Caki2 (cell line): Measurements from ENCODE around the gene CANT1. TPM values are rescaled to one million over a fixed set of nuclear protein-coding genes. Genes with fewer than 3 reads are reported as not detected.
"Not testable (repeated sequence)": the region's sequence is repeated elsewhere in the genome, so short reads cannot be mapped to it uniquely, and the experiment has no call there.

ENCODE experiments used
- DNase-seq: peaks from one replicate; pipeline ENCODE4 v3.0.0-alpha.2; 2015; ENCODE audit warnings: low read depth
- in situ Hi-C: cut with HindIII; loops from 2 replicates; pipeline ENCODE4 v1.10.0; 2016; ENCODE audit warnings: low sequenced_read_pairs, low pct_unique_long_range_greater_than_20kb, mixed read lengths
- total RNA-seq: library from RNA; depleted of rRNA; stranded (reverse); fragments of >200 nt; shearing (Covaris generic); gene quantifications from 2 replicates; pipeline ENCODE4 v1.2.3, GENCODE V29; 2014; ENCODE audit warnings: low replicate concordance

CANT1 gene
- total RNA-seq, 1 experiment from 2014 or later = 77.3 TPM

DNA sequence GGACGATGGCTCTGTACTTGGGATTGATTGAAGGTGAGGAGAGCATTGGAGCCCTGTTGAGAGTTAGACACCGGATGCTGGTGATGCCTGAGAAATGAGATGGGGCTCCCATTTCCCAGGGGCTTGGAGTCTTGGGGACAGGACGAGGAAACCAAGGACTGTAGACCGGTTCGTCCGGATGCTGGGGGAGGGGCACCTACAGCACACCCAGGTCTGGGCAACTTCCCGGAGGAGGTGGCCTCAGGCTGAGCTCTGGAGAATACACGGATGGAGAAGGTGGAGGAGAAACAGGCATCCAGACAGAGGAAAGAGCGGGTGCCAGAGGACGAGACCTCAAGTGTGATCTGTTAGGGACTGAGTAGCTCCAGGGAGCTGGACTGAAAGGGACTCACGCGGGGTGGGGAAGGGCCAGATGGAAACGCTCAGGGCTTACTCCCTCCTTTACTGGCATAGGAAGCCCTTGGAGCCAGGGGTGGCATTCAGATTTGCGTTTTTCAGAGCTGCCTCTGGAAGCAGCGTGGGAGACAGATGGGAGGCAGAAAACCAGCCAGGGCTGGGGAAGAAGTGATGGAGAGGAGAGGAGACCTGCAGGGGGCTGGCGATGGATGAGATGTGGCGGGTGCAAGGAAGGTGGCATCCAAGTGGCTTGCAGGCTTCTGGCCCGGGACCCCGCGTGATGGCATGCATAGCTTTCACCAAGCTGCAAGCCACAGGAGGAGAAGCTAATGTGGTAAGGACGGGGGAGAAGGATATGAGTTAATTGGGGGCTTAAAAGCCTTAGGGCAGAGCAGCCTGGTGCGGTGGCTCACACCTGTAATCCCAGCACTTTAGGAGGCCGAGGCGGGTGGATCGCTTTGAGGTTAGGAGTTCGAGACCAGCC lies 22.7 kb upstream of the CANT1 start:
- no peak for DNase-seq
- in situ Hi-C loops = no loop called here

GRCh38 chr17:79030636-79031035 lies 21.1 kb upstream of the CANT1 start:
- in situ Hi-C loops, DNase-seq: not testable (repeated sequence)

- in situ Hi-C loops = no loop called here
- no peak for DNase-seq
These were observed 19.9 kb upstream of the CANT1 start for GRCh38 chr17:79029327-79030009.

DNA sequence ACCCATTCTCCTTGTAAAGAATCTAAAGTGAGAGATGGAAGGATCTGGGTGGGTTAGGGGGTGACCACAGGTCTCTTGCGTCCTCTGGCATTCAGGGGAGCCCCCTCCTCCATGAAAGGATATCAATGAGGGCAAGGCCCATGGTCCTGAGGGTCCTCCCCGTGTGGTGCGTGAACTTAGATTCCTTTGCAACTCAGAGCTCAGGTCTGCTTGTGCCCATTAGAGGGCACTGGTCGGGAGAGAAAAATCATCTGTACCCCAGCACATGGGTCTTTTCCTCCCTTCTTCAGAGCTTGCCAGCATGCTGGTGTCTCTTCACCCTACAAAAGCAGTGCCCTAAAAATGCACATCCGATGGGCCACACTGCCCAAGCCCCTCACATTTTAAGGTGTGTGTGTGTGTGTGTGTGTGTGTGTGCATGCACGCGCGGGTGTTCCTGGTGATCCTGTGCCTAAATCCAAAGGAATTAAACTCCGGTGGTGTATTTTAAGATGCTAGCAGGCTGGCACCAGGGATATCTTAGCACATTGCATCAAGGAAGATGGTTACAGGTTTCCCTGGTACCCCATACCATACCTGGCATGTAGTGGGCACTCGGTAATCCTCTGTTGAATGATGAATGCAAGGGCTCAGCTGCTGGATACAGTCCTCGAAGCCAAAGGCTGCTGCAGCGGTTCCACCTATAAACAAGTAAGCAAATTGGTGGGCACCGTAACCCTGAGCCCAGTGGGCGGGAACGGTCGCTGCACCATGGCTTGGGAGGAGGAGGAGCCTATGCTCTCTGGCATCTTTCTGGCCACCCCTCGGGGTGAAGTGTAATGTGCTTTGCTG lies 19.1 kb upstream of the CANT1 start:
- in situ Hi-C loops = no loop called here
- DNase-seq = peak; percentile 60

GRCh38 chr17:79027925-79028491 lies 18.4 kb upstream of the CANT1 start:
- peak; percentile 84 for DNase-seq
- in situ Hi-C loops = no loop called here

DNA sequence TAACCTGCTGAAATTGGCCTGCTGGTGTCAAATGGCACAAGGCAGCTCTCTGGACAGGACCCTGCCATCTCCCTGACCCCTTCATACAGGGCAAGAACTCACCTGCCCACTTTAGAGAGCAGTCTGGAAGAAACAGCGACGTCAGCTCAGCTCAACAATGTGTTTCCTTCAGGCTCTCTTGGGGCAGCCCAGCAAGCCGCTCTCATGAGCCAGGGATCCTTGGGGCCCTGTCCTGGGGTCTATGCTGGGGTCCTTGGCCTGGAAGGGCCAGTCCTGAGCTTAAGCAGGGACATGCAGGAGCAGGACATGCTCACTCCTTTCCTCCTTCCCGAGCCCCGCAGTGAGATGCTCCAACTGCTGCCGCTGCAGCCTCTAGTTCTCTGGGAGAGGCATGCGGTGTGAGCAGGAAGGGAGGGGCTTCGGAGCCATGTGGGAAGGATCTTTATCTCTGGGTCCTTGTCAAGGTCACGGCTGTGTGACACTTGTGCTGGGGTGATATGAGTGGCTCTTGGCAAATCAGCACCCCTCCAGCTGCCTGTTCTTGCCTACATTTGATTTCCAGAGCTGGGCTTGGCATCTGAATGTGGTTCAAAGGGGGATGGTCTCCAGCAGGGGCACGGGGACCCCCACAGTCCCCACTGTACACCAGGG lies 17.8 kb upstream of the CANT1 start:
- DNase-seq = peak; percentile 49
- in situ Hi-C loops = no loop called here

DNA sequence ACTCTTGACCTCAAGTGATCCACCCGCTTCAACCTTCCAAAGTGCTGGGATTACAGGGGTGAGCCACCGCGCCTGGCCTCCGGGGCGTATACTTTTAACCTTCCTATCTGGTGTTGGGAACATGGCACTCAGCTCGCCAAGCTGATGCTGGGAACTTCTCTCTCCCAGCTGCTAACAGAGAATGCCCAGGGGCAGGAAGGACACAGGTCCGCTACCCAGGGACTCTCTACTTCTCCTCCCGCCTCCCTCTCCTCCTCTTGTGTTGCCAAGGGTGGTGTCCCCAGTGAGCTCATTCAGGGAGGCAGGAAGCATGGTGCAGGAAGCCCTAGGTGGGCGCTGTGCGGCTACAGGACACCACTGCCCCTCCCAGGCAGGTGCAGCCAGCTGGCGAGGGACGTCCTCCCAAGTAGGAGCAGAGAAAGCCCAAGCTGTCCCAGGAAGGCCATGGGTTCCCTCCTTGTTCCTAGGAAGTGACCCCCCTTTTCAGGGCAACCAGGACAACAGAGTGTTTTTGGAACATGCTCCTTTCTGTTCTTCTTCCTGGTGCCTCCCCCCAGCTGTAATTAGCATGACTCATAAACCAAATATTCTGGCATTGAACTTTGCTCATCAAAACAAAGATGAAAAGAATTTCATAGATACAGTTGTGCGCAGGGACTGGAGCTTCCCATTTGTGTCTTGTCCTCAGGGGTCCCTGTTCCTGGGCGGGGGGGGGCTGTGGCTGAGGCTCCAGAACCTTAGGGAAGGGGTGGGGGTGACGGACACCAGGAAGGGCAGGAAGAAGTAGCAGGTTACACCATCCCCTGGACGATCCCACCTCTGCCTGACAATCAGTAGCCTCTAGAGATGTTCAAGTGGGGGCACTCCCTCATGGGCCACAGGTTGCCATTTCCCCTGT lies 17.1 kb upstream of the CANT1 start:
- DNase-seq = peak; percentile 90
- in situ Hi-C loops = no loop called here

DNA sequence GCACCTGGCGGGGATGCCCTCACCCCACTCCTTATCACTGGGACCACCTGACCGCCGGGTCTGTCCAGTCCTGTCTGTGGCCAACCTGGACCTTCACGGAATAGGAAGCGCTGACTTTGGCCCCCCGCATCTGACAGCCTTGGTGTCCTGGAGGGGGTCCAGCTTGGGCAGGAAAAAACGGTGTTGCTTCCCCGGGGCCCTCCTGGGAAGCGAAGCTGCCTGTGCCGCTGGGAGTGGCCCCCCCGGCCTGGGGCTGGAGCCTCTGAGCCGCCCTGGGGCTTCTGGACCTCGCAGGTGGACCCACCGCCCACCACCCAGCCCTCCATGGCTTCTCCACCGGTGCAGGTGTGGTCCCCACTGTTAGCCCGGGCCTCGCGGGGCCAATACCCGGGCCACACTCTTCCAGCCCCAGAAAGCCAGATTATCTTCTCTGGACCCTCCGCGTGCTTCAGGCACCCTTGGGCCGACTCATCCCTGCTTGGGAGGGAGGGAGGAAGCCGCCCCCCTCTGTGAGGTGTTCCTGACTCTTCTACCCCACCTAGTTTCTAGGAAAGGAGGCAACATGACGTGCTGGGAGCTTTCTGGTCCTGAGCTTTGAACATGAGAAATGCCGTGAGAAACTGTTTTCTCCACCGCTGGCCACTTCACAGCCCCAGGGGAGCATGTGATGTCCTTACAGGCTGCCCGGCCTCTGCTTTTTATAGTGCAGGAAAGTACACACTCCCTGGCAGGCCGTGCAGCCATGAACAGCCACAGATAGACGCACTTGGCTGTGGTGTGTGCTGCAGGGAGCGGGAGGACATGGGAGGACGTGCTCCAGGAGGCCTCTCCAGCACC lies 15.6 kb upstream of the CANT1 start:
- no peak for DNase-seq
- in situ Hi-C loops = no loop called here

DNA sequence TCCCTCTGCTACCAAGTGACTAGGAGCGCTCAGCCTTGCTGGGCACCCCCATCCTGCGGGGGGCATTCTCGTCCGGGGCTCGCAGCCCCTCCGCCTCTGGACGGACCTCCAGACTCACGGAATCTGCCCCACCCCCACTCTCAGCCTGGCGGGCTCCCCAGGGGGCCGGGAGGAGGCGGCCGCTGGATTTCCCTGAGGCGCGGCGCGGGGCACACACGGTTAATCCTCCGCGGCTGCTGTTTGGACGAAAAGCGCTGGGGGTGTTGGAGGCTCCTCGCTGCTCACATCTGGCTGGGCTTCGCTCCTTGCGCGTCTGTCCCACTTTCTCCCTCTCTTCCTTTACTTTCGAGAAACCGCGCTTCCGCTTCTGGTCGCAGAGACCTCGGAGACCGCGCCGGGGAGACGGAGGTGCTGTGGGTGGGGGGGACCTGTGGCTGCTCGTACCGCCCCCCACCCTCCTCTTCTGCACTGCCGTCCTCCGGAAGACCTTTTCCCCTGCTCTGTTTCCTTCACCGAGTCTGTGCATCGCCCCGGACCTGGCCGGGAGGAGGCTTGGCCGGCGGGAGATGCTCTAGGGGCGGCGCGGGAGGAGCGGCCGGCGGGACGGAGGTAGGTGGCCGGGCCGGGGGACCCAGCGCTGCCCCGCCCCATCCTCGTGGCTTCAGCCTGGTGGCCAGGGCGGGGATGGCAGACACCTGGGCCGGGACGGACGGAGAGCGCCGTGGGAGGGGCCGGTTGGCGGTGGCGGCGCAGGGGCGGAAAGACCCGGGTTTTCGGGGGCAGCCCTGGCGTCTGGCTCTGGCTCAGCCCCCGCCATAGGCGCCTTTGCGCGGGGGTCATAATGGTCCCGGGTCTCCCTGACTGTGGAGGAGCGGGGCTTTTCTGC lies 14.6 kb upstream of the CANT1 start, which contains the start of gene C1QTNF1:
TSS of gene C1QTNF1 (plus strand) at position 284 of the 886 bp plus-strand sequence. CDS start 19,800 bp downstream, outside the sequence.
- DNase-seq = no peak
- in situ Hi-C loops = no loop called here

- in situ Hi-C loops = no loop called here
These were observed 13.7 kb upstream of the CANT1 start for GRCh38 chr17:79023180-79023705.

GRCh38 chr17:79022507-79022991 lies 13.0 kb upstream of the CANT1 start:
- no peak for DNase-seq
- in situ Hi-C loops = no loop called here

More at GRCh38 chr17:79023180-79023705, 13.7 kb upstream of the CANT1 start:
- DNase-seq = no peak

- in situ Hi-C loops, DNase-seq: not testable (repeated sequence)
These were observed 12.4 kb upstream of the CANT1 start for GRCh38 chr17:79021929-79022328.

DNA sequence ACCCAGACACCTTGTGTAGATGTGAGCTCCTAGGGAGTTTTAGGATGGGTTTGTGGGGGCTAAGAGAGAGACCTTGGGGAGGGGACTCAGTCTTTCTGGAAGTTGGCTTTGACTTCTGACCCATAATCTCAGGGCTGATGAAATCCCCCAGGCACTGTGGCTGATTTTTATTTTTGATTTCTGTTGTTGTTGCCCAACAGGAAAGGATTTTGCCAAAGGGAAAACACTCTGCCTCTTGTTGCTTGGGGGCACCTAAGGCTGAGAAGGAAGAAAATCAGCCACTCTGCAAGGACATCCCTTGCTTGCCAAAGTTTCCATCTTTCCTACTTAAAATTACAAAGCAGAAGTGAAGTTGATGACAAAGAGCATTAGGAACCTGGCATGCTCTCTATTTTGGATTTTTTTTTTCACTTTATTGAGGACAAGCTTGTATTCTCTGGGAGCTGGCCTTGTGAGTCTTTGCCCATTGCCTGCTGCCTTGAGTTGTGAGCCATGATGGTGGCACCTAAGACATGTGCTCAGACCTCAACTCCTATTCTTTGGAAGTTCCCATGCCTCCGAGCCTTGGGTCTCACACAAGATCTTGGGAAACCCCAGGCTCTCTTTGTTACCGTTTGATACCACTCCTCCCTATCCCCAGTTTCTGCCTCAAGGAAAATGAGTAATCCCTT lies 11.2 kb upstream of the CANT1 start:
- in situ Hi-C loops = no loop called here

More for the DNA sequence above, 11.2 kb upstream of the CANT1 start:
- no peak for DNase-seq
